ENCODE results near the gene OR8K3.

Gene OR8K3

DNA sequence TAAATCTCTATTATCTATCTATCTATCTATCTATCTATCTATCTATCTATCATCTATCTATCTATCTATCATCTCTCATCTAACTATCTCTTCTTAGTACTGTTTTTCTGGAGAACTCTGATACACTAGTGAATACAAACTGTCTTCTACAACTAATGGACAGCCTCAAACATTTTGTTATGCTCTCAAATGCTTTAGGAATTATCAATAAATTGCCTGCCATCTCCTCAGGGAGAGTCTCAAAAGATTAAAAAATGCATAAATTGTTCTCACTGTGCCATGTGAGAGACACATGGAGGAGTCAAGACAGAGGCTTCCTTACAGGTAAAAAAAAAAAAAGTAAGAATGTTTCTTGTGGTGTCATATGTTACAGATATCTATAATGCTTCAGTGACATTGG is at the start of gene OR8K3:
OR8K3 (plus strand) TSS at position 301 of the 400 bp plus-strand sequence. CDS start 3,163 bp downstream, outside the sequence.
- DNase-seq = no peak

DNA sequence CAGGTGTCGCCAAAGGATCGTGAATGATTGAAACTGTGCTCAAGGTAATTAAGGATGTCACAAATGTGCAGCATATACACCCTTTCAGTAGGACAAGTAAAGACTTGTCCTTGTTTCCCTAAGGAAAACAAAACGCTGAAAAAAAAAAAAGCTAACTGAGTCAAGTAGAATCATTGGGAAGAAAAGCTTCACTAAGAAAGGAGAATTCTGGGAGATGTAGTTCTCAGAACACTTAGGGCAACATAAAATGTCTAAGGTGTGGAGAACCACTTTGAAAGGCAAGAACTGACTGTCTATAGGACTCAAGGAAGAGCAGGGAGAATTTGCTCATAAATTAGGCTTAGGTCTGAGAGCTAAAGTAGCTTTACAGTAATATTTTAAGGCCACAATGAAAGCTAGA is 43.9 kb upstream of the OR8K3 start:
- peak; percentile 4 for DNase-seq

DNA sequence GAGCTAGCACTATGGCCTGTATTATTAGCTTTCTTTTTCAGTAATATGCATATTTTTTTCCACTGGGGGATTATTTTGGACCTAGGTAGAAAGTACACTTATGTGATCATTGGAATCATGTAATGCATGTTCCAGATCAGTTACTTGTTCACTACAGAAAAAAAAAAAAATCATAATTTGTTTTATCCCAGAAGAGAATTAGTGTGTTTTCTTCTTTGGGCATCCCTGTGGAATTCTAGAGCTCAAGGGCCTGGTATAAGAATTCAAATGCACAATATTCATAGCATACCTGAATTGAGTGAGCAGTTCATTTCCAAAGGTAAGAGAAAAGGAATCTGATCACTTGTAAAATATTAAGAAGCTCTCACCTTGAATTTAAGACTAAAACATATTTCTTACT is 41.1 kb upstream of the OR8K3 start, which contains the start of gene OR5T1:
OR5T1 (plus strand) TSS at position 301 of the 400 bp plus-strand sequence. CDS start 1,485 bp downstream, outside the sequence.
- DNase-seq = no peak

DNA sequence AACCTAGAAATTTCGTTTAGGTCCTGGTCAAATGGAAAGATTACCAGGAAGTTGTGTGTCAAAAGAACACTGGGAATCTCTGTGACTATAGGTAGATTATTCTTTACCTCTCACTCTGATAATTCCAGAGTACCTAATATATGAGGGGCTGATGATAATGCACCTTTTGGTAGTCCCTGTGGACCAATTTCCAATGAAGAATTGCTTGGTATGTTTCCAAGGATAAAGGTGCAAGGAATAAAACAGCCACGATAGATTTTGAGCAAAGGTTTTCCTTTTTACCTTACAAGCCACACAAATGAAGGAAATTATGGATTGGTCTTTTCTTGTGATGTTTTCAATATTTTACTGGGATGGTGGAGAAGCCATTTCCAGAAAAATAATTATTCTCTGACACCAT is 22.8 kb upstream of the OR8K3 start, which contains the start of gene OR8H1:
OR8H1 (minus strand) TSS at position 101 of the 400 bp plus-strand sequence. CDS start 1,192 bp downstream, outside the sequence.
- DNase-seq = no peak

DNA sequence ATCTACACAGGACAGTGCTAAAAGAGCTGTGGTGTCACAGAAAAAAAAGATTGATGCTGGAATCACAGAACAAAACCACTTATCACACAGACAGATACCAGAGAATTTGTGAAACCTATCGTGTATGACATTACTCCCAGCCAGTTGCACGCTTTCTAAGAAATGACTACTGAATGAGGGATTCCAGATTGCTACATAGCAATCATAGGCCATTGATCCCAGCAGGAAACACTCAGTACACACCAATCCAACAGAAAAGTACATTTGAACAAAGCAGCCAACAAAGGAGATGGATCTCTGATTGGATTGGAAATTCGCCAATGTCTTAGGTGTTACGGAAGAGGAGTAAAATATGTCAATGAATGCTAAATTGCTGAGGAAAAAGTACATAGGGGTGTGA is 18.0 kb upstream of the OR8K3 start:
- no peak for DNase-seq

DNA sequence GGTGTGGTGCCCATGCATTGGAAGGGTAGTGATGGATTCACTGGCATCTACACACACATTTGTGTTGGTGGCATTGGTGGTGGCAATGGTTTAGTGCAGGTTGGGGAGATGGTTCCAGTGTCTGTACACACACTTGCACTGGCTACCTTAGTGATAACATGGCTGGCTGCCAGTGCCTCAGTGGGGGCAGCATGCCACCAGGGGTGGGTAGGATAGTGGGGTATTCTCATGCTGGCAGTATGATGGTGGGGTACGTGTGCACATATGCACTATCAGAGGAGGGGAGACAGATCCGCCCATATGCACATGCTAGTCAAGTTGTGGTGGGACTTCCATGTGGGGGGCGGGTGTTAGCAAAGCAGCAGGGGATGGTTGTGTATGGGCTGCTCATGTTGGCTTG is 7.1 kb upstream of the OR8K3 start:
- no peak for DNase-seq

DNA sequence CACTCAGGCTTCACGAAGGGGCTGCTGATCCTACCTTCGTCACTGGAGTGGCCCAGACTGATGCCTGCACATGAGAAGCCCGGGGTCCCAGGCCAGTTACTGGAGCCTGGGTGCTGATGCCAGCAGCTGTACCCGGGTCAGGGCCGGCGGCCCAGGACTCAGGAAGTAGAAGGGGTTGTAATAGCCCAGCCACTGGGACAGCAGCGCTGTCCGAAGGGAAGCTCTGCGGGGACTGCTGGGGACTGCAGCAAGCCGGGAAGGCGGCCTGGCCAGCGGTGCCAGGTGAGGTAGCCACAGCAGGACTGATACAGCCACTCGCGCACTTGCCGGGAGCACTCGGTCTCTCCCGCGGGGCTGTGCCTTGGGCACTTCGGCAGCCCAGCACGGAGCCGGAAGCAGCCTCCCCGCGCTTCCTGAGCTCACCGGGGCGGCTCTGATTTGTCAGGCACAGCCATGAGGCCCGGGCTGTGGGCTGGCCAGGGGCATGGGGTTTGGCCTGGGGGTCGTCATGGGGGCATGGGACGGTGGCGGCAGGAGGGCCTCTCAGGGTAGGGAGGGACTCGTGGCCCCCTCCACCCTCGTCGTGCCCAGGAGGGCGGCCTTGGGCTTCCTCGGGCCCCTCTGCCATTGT is 17.0 kb downstream of the OR8K3 start:
- DNase-seq = peak; percentile 39

DNA sequence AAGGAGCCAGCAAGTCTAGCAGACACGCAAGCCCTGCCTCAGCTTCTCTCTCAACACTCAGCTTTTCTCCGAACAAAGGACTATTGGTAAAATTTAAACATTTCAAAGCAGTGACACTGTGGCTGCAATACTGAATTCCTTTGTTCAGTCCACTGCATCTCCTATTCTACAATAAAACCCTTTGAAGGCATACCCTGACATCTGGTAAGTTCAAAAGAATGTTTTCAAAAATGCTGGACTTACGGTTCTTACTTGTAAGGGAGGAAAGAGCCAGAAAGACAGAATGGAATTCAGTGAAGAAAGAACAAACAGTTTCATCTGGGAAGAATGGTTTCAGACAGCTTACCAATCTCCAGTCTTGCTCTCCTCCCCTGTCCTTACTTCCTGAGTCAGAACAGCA is 18.2 kb downstream of the OR8K3 start:
- DNase-seq = no peak

DNA sequence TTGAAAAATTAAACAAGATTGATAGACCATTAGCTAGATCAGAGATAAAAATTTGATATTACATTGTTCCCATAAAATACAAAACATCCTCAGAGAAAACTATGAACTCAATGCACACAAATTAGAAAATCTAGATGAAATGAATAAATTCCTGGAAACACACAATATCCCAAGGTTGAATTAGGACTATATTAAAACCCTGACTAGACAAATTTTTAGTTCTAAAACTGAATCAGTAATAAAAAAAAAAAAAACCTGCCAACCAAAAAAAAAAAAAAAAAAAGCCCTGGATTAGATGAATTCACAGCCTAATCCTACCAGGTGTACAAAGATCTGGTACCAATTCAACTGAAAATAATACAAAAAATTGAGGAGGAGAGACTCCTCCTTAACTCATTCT is 25.3 kb downstream of the OR8K3 start:
- no peak for DNase-seq

DNA sequence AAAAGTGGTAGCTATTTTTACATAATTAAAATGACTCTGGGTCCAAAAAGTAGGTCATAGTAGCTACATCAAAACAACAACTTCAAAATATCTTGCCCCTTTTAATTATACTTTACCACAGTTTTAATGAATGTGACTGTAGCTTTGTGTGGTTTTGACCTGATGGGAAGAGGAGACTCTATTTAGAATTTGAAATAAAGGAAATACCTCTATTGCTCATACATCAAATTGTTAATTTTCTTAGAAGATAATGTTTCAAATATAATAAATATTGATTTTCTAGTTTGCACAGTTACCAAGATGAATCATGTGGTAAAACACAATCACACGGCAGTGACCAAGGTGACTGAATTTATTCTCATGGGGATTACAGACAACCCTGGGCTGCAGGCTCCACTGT is 30.8 kb downstream of the OR8K3 start, which contains the start of gene OR8K1:
OR8K1 (plus strand) TSS at position 301 of the 400 bp plus-strand sequence; CDS start at position 301, 0 bp downstream.
- DNase-seq = no peak

DNA sequence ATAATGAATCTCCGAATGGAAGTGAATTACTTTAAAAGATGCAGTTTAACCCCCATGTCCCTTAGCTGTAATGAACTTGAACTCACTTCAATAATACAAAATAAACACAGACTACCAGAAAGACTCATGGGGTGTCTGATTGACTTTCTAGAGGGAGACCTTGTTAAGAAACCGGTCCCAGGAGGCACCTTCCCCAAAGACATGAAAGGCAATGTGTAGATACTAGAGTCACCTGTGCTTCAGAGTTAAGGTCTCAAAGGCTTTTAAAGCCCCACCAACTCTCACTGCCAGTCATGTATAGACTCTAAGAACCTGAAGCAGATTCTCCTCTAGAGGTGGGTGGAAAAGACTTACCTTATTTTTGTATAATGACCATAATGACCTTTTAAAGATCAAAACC is 39.0 kb downstream of the OR8K3 start, which contains the start of gene OR8J1:
OR8J1 (plus strand) TSS at position 301 of the 400 bp plus-strand sequence. CDS start 5,956 bp downstream, outside the sequence.
- DNase-seq = no peak

Measured in RPMI8226 (cell line).